Smooth muscle cell (in vitro differentiated cells): ENCODE measurements around the gene FLYWCH1. TPM values are rescaled to one million over a fixed set of nuclear protein-coding genes. Genes with fewer than 3 reads are reported as not detected.

Source experiments
- DNase-seq: peaks from one replicate; lab custom pipeline; 2025; ENCODE audit not compliant: unreplicated experiment; lab: John Stamatoyannopoulos, UW
- H2AFZ ChIP-seq: fragments of 200-600 bp; sonication (generic); 2 replicates; pipeline ENCODE4 v1.6.0; 2016; ENCODE audit warnings: antibody characterized with exemption, low read depth, mild to moderate bottlenecking
- H3F3A ChIP-seq: fragments of 200-600 bp; sonication (generic); 2 replicates; pipeline ENCODE4 v1.6.0; 2017; ENCODE audit warnings: antibody characterized with exemption, low read depth
- H3K27ac ChIP-seq: fragments of 200-600 bp; sonication (generic); 2 replicates; pipeline ENCODE4 v1.5.1; 2016; ENCODE audit warnings: low read depth, mild to moderate bottlenecking
- H3K27me3 ChIP-seq: fragments of 200-600 bp; sonication (generic); 2 replicates; pipeline ENCODE4 v1.6.1; 2016; ENCODE audit warnings: low read depth, mild to moderate bottlenecking
- H3K36me3 ChIP-seq: fragments of 200-600 bp; sonication (generic); 2 replicates; pipeline ENCODE4 v1.5.1; 2016; ENCODE audit warnings: low read depth
- H3K4me1 ChIP-seq: fragments of 200-600 bp; sonication (generic); 2 replicates; pipeline ENCODE4 v1.5.1; 2016; ENCODE audit warnings: low read depth
- H3K4me2 ChIP-seq: fragments of 200-600 bp; sonication (generic); 2 replicates; pipeline ENCODE4 v1.6.0; 2016; ENCODE audit warnings: mild to moderate bottlenecking
- H3K4me3 ChIP-seq: fragments of 200-600 bp; sonication (generic); 2 replicates; pipeline ENCODE4 v1.5.1; 2016; ENCODE audit warnings: mild to moderate bottlenecking
- H3K79me2 ChIP-seq: fragments of 200-600 bp; sonication (generic); 2 replicates; pipeline ENCODE4 v1.6.0; 2016; ENCODE audit warnings: low read depth, mild to moderate bottlenecking
- H3K9ac ChIP-seq: fragments of 200-600 bp; sonication (generic); 2 replicates; pipeline ENCODE4 v1.6.0; 2016; ENCODE audit warnings: low read depth
- H3K9me3 ChIP-seq: fragments of 200-600 bp; sonication (generic); replicated peaks from 2 replicates; pipeline ENCODE4 v1.5.1; 2016; ENCODE audit warnings: low read depth
- H4K20me1 ChIP-seq: fragments of 200-600 bp; sonication (generic); 2 replicates; pipeline ENCODE4 v1.6.0; 2016; ENCODE audit warnings: low read depth
- CTCF ChIP-seq: fragments of 200-600 bp; sonication (generic); IDR thresholded peaks from 2 replicates; pipeline ENCODE4 v1.5.1; 2017; ENCODE audit warnings: borderline replicate concordance, mild to moderate bottlenecking, antibody characterized with exemption; ENCODE audit not compliant: insufficient read depth, poor library complexity, severe bottlenecking
- WGBS: methylation state at CpG from one replicate; pipeline ENCODE4 v1.1.7; 2016; ENCODE audit warnings: low lambda C conversion rate; 5-methylcytosine and 5-hydroxymethylcytosine counted together
- polyA plus RNA-seq: library from polyadenylated mRNA; unstranded; fragments of >200 nt; fragmentation: Nextera tagmentation; extraction: Ambion mirVana; gene quantifications from 2 replicates; pipeline ENCODE4 v1.2.1, GENCODE V29; 2016
- total RNA-seq: library from RNA; depleted of rRNA; stranded (reverse); fragments of >200 nt; gene quantifications from 2 replicates; pipeline ENCODE4 v1.2.3, GENCODE V29; 2014

FLYWCH1 gene
- total and polyA plus RNA-seq, 2 experiments from 2014 or later = 13.5 to 26.0 TPM

GRCh38 chr16:2874912-2875362 lies 36.8 kb upstream of the FLYWCH1 start:
- no peaks in the 10 kb centered on the region for H3K4me1 ChIP-seq
- no peak overlapping the region for H3K27ac ChIP-seq
- peak; percentile 89 for TF ChIP-seq CTCF
- H3K36me3 ChIP-seq = no peaks in the 10 kb centered on the region
- H3K27me3 ChIP-seq = peaks cover 8% of the 10 kb centered on the region
- no peaks in the 10 kb centered on the region for H3K79me2 ChIP-seq
- no peak overlapping the region for H3K9ac ChIP-seq
- WGBS = 19% methylated on average over 25 of the region's 25 CpGs
- no peak overlapping the region for H3K4me2 ChIP-seq
- H3K9me3 ChIP-seq = no peaks in the 10 kb centered on the region
- DNase-seq = no peak
- H3K4me3 ChIP-seq = no peak overlapping the region
- no peaks in the 10 kb centered on the region for H3F3A ChIP-seq
- H2AFZ ChIP-seq = no peak overlapping the region
- H4K20me1 ChIP-seq = no peaks in the 10 kb centered on the region

GRCh38 chr16:2879854-2880508 lies 31.8 kb upstream of the FLYWCH1 start:
- Histone ChIP-seq H3F3A (no peaks in the 10 kb centered on the region), H3K27me3 (no peaks in the 10 kb centered on the region), H3K4me1 (no peaks in the 10 kb centered on the region), H3K9ac (no peak overlapping the region), H3K36me3 (no peaks in the 10 kb centered on the region), H4K20me1 (no peaks in the 10 kb centered on the region), H3K4me3 (no peak overlapping the region), H3K79me2 (peaks cover 10% of the 10 kb centered on the region), H2AFZ (no peak overlapping the region), H3K9me3 (no peaks in the 10 kb centered on the region), H3K4me2 (no peak overlapping the region), H3K27ac (no peak overlapping the region)
- TF ChIP-seq CTCF = no peak
- DNase-seq = no peak
- WGBS = 79% methylated on average over 6 of the region's 6 CpGs

GRCh38 chr16:2881783-2882649 lies 29.7 kb upstream of the FLYWCH1 start:
- Histone ChIP-seq H3F3A (no peaks in the 10 kb centered on the region), H3K4me3 (peak overlapping the region; percentile 78), H3K4me2 (peak overlapping the region; percentile 96), H3K36me3 (no peaks in the 10 kb centered on the region), H2AFZ (peak overlapping the region; percentile 74), H3K9me3 (no peaks in the 10 kb centered on the region), H3K79me2 (peaks cover 14% of the 10 kb centered on the region), H3K27me3 (no peaks in the 10 kb centered on the region), H4K20me1 (no peaks in the 10 kb centered on the region), H3K4me1 (no peaks in the 10 kb centered on the region), H3K9ac (peak overlapping the region; percentile 72), H3K27ac (peak overlapping the region; percentile 44)
- WGBS = 19% methylated on average over 31 of the region's 52 CpGs
- no peak for DNase-seq
- no peak for TF ChIP-seq CTCF
